ENCODE measurements around the gene SLC35F3. TPM values are rescaled to one million over a fixed set of nuclear protein-coding genes. Genes with fewer than 3 reads are reported as not detected.

The SLC35F3 gene
- total RNA-seq, 1 donor from 2014 or later: 0.25 TPM

DNA sequence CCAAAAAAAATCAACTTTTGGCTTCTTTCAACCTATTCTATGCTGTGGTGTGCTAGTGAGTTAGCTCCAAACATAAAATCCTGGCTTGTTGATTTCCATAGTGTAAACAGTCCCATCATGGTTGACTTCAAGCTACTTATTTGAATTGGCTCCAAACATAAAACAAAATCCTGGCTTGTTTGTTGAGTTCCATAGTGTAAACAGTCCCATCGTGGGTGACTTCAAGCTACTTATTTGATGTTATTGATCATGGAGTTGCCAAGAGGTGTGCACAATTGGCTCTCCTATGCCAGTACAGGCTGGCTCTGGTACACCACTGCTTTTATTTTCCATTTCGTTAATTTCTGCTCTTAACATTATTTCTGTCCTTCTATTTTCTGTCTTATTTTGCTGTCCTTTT lies 466.9 kb downstream of the SLC35F3 start:
- DNase-seq (ENCODE audit: low spot score in 2 of 2, unreplicated experiment in 2 of 2): no peak

DNA sequence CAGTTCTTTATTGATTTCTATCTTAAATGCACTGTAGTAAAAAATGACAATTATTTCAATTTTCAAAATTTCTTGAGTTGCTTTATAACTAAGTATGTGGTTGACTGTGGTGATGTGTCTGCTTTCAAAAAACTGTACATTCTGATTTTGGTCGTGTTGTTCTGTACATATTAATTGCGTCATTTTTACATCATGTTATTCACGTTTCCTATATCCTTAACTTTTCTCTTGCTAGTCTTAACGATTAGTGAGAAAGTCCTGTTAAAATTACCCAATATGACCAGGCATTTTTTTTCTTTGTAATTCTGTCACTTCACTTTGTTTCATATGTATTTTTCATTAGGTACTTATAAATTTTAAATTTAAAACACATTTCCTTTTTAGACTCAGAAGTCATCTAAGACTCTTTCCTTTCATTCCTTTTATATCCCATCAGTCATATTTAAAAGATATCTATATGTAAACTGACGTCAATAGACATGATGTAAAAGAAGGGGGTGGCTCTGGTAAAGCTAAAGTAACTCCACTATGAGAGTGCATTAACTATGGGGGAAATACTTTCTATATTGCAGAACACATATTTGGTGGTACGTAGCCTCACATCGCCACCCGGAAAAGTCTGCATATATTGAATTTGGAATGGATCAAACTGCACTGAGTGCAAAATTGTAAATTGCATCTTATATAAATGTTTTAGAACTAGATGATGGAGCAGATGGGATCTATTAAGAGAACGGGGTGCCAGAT lies 467.7 kb downstream of the SLC35F3 start:
- Mint-ChIP-seq H3K27ac (peak overlapping the region; percentile 99), H3K4me3 (peak overlapping the region; percentile 97), H3K4me1 (peaks cover 15% of the 10 kb centered on the region), H3K27me3 (ENCODE audit: low read depth) (peaks cover 27% of the 10 kb centered on the region), H3K9me3 (no peaks in the 10 kb centered on the region), H3K36me3 (peaks cover 7% of the 10 kb centered on the region)
- no peak for TF ChIP-seq CTCF (IDR thresholded peaks at IDR 0.05; ENCODE audit: unreplicated experiment)
- no peak for DNase-seq (ENCODE audit: low spot score in 2 of 2, unreplicated experiment in 2 of 2)

More for the DNA sequence above, 466.9 kb downstream of the SLC35F3 start:
- peaks cover 4% of the 10 kb centered on the region for H3K36me3 Mint-ChIP-seq
- no peak for TF ChIP-seq CTCF (IDR thresholded peaks at IDR 0.05; ENCODE audit: unreplicated experiment)
- H3K4me3 Mint-ChIP-seq: no peak overlapping the region
- peaks cover 15% of the 10 kb centered on the region for H3K4me1 Mint-ChIP-seq
- H3K9me3 Mint-ChIP-seq: no peaks in the 10 kb centered on the region
- no peak overlapping the region for H3K27ac Mint-ChIP-seq
- H3K27me3 Mint-ChIP-seq (ENCODE audit: low read depth): peaks cover 30% of the 10 kb centered on the region

DNA sequence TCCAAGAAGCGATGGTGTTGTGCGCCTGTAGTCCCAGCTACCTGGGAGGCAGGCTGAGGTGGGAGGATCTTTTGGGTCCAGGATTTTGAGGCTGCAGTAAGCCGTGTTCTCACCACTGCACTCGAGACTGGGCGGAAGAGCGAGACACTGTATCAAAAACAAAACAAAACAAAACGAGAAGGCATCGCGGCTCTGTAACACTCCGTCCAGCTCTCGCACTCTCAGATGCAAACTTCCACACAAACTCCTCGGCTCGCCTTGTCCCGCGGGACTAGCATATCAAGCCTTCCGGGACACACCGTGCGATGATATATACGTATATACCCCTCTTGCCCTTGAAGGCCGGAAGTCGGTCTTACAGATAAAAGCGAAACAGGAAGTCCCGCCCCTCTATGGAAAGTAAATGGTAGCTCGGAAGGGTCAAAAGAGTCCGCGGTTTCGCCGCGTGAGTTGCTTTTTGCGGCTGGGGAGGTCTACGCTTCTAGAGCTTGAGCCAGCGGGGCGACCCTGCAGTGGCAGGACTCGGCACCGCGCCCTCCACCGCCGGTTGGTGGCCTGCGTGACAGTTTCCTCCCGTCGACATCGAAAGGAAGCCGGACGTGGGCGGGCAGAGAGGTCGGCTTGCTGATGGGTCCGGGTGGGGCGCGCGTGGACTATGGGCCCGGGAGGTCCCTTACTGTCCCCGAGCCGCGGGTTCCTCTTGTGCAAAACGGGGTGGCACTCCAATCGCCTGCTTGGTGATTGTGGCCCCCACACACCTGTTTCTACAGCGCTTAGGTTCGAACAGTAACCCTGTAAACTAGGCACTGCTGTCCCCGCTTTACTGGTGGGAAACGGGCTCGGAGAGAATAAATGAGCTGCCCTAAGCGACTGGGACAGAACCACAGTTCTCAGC lies 468.8 kb downstream of the SLC35F3 start, which contains the start of gene COA6:
TSS of gene COA6 (plus strand) at position 393 of the 895 bp plus-strand sequence. CDS start at position 404, 11 bp downstream.
- peak; percentile 58 to 78 for DNase-seq (ENCODE audit: low spot score in 2 of 2, unreplicated experiment in 2 of 2)
- peak within 1 kb of the TSS; percentile 99 for H3K27ac Mint-ChIP-seq
- no peak for TF ChIP-seq CTCF (IDR thresholded peaks at IDR 0.05; ENCODE audit: unreplicated experiment)
- H3K27me3 Mint-ChIP-seq (ENCODE audit: low read depth): peaks cover 15% of the 10 kb centered on the region
- peaks cover 18% of the 10 kb centered on the region for H3K36me3 Mint-ChIP-seq
- peak within 1 kb of the TSS; percentile 97 for H3K4me3 Mint-ChIP-seq
- H3K4me1 Mint-ChIP-seq: peaks cover 15% of the 10 kb centered on the region
- H3K9me3 Mint-ChIP-seq: no peaks in the 10 kb centered on the region

DNA sequence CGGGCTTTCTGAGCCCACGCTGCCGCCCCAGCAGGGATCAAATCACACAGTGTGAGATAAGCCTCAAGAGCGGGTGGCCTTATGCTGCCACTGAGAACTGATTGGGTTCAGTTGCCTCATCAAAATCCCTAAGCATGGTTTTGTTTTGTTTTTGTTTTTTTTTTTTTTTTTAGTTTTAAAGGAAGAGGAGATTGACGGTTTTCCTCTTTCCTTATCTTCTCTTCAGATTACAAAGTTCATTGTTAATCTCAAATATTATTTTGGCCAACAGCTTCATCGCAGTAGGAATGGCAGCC lies 469.4 kb downstream of the SLC35F3 start:
- H3K4me1 Mint-ChIP-seq: peaks cover 15% of the 10 kb centered on the region
- peak overlapping the region; percentile 97 for H3K4me3 Mint-ChIP-seq
- peaks cover 20% of the 10 kb centered on the region for H3K36me3 Mint-ChIP-seq
- peaks cover 9% of the 10 kb centered on the region for H3K27me3 Mint-ChIP-seq (ENCODE audit: low read depth)
- H3K27ac Mint-ChIP-seq: peak overlapping the region; percentile 99
- no peak for TF ChIP-seq CTCF (IDR thresholded peaks at IDR 0.05; ENCODE audit: unreplicated experiment)
- H3K9me3 Mint-ChIP-seq: no peaks in the 10 kb centered on the region
- no peak for DNase-seq (ENCODE audit: low spot score in 2 of 2, unreplicated experiment in 2 of 2)

Small RNA genes within 50 kb of the gene (microRNA-seq; reads per million reads assigned to microRNA genes)
- gene MIR4671: not detected
